A673 (cell line): ENCODE results near the gene GALR1. TPM values are rescaled to one million over a fixed set of nuclear protein-coding genes. Genes with fewer than 3 reads are reported as not detected.
"Not testable (repeated sequence)": the region's sequence is repeated elsewhere in the genome, so short reads cannot be mapped to it uniquely, and the experiment has no call there.

Experiments used
- BruUV-seq: library from RNA; stranded (reverse); fragments of 400-500 nt; replicated peaks from 2 replicates; lab custom pipeline; 2021; lab: Mats Ljungman, UMichigan
- CTCF ChIA-PET: fragments of 300-600 bp; sonication (Branson Sonifier 250); formaldehyde crosslinking; loops from one replicate; lab custom pipeline; 2022; ENCODE audit warnings: antibody characterized with exemption; lab: Charles Lee
- POLR2A ChIA-PET: fragments of 300-600 bp; sonication (Branson Sonifier 250); formaldehyde crosslinking; loops from one replicate; lab custom pipeline; 2022; ENCODE audit warnings: antibody characterized with exemption; ENCODE audit not compliant: low non-redundant PET; lab: Charles Lee
- DNase-seq: peaks from one replicate; pipeline ENCODE4 v3.0.0-alpha.2; 2015; ENCODE audit warnings: low spot score
- H3K27ac ChIP-seq: fragments of 200-600 bp; sonication (generic); 2 replicates; pipeline ENCODE4 v1.5.1; 2016; ENCODE audit warnings: mixed run types, low read depth, mild to moderate bottlenecking, mixed read lengths, antibody characterized with exemption, low read length; ENCODE audit not compliant: poor library complexity, severe bottlenecking
- H3K27me3 ChIP-seq: fragments of 200-600 bp; sonication (generic); replicated peaks from 2 replicates; pipeline ENCODE4 v1.6.1; 2017; ENCODE audit warnings: mixed run types, low read depth, mild to moderate bottlenecking, mixed read lengths, antibody characterized with exemption, low read length; ENCODE audit not compliant: insufficient read depth, poor library complexity
- H3K36me3 ChIP-seq: fragments of 200-600 bp; sonication (generic); 2 replicates; pipeline ENCODE4 v1.6.1; 2016; ENCODE audit warnings: mixed run types, mild to moderate bottlenecking, mixed read lengths, antibody characterized with exemption, low read length; ENCODE audit not compliant: insufficient read depth, poor library complexity, severe bottlenecking
- H3K4me1 ChIP-seq: fragments of 200-600 bp; sonication (generic); 2 replicates; pipeline ENCODE4 v1.6.1; 2017; ENCODE audit warnings: mixed run types, mild to moderate bottlenecking, mixed read lengths, antibody characterized with exemption, low read length; ENCODE audit not compliant: insufficient read depth, poor library complexity, severe bottlenecking
- H3K4me3 ChIP-seq: fragments of 200-600 bp; sonication (generic); 2 replicates; pipeline ENCODE4 v1.5.1; 2016; ENCODE audit warnings: low read depth, mixed run types, mild to moderate bottlenecking, mixed read lengths, low read length; ENCODE audit not compliant: poor library complexity, severe bottlenecking
- H3K9me3 ChIP-seq: fragments of 200-600 bp; sonication (generic); 2 replicates; pipeline ENCODE4 v1.6.1; 2016; ENCODE audit warnings: mixed run types, low read depth, mild to moderate bottlenecking, mixed read lengths, antibody characterized with exemption, low read length; ENCODE audit not compliant: poor library complexity, severe bottlenecking
- CTCF ChIP-seq: fragments of 300-800, 200-600 bp; sonication (generic); conservative IDR thresholded peaks from 2 replicates; pipeline ENCODE4 v1.5.1; 2017; ENCODE audit warnings: low read depth, mild to moderate bottlenecking, antibody characterized with exemption, low read length, moderate library complexity, mixed read lengths
- EZH2 ChIP-seq: fragments of 200-600 bp; sonication (generic); IDR thresholded peaks from 2 replicates; pipeline ENCODE4 v1.6.1; 2017; ENCODE audit warnings: borderline replicate concordance, low read depth, mild to moderate bottlenecking, mixed read lengths, antibody characterized with exemption, low read length; ENCODE audit not compliant: poor library complexity, severe bottlenecking
- intact Hi-C: fragments of 100-400 bp; cut with micrococcal nuclease; formaldehyde crosslinking; loops from one replicate; pipeline ENCODE4 v1.10.0; 2022; ENCODE audit not compliant: unreplicated experiment
- total RNA-seq: library from RNA; stranded (reverse); gene quantifications from 2 replicates; pipeline ENCODE4 v1.2.3, GENCODE V29; 2021

Gene GALR1
- total RNA-seq, 1 experiment from 2014 or later: not detected

GRCh38 chr18:77268456-77268855 is 18.8 kb downstream of the GALR1 start:
- Histone ChIP-seq H3K9me3 (peaks cover 3% of the 10 kb centered on the region), H3K4me3 (no peak overlapping the region), H3K27me3 (no peaks in the 10 kb centered on the region), H3K27ac (no peak overlapping the region), H3K36me3 (no peaks in the 10 kb centered on the region), H3K4me1 (no peaks in the 10 kb centered on the region)
- no peak for DNase-seq
- CTCF ChIA-PET: no interaction called here
- no peak for TF ChIP-seq EZH2
- no peak for TF ChIP-seq CTCF
- POLR2A ChIA-PET: no interaction called here
- no TSS peak for BruUV-seq
- intact Hi-C loops: no loop called here

- TF ChIP-seq CTCF: no peak
- TF ChIP-seq EZH2: no peak
- POLR2A ChIA-PET: no interaction called here
- no peaks in the 10 kb centered on the region for H3K27me3 ChIP-seq
- H3K36me3 ChIP-seq: no peaks in the 10 kb centered on the region
- no TSS peak for BruUV-seq
- CTCF ChIA-PET: no interaction called here
- intact Hi-C loops: no loop called here
- no peak for DNase-seq
- no peak overlapping the region for H3K4me3 ChIP-seq
- H3K27ac ChIP-seq: no peak overlapping the region
- no peaks in the 10 kb centered on the region for H3K4me1 ChIP-seq
- H3K9me3 ChIP-seq: peaks cover 14% of the 10 kb centered on the region
Observed at GRCh38 chr18:77271576-77272481, 22.2 kb downstream of the GALR1 start.

- H3K4me3 ChIP-seq, H3K4me1 ChIP-seq, BruUV-seq, CTCF ChIA-PET, DNase-seq, H3K36me3 ChIP-seq, H3K27ac ChIP-seq, H3K27me3 ChIP-seq, H3K9me3 ChIP-seq, POLR2A ChIA-PET, intact Hi-C loops: not testable (repeated sequence)
Observed at GRCh38 chr18:77290841-77291240, 41.2 kb downstream of the GALR1 start.
